HCT116 (cell line): ENCODE results near the gene RASAL2. TPM values are rescaled to one million over a fixed set of nuclear protein-coding genes. Genes with fewer than 3 reads are reported as not detected.
A peak's percentile ranks its signal among the peaks of the same experiment; 100 is the strongest.

ENCODE experiments used
- ATAC-seq: fragments of 200-7000 bp; cut with Tn5 transposase; 2 replicates; pipeline ENCODE4 v1.9.1; 2020; ENCODE audit warnings: mild to moderate bottlenecking, moderate library complexity
- BruUV-seq: library from RNA; stranded (reverse); fragments of 400-500 nt; replicated peaks from 2 replicates; lab custom pipeline; 2021; lab: Mats Ljungman, UMichigan
- CTCF ChIA-PET: fragments of 300-600 bp; sonication (Branson Sonifier 250); formaldehyde crosslinking; loops from one replicate; lab custom pipeline; 2021; ENCODE audit warnings: antibody characterized with exemption; lab: Charles Lee
- POLR2A ChIA-PET: fragments of 300-600, 350-600 bp; sonication (Branson Sonifier 250); formaldehyde crosslinking; loops from one replicate; lab custom pipeline; 2021; ENCODE audit warnings: antibody characterized with exemption; lab: Charles Lee
- RAD21 ChIA-PET, 2 experiments: fragments of 300-600 bp; sonication (Branson Sonifier 250); formaldehyde crosslinking; loops; one replicate each; lab custom pipeline; 2023; ENCODE audit warnings: low total read pairs in 2 of 2; ENCODE audit not compliant: uncharacterized antibody in 2 of 2, unreplicated experiment in 2 of 2, low non-redundant PET in 1 of 2; lab: Charles Lee
- DNase-seq: peaks from one replicate; pipeline ENCODE4 v3.0.0-alpha.2; 2010; ENCODE audit warnings: low read depth, low spot score
- H2AFZ ChIP-seq: fragments of 200-600 bp; shearing (Covaris generic), sonication (generic); 2 replicates; pipeline ENCODE4 v1.6.1; 2017; ENCODE audit warnings: low read depth, mixed run types, mixed read lengths, antibody characterized with exemption, low read length; ENCODE audit not compliant: poor library complexity, severe bottlenecking
- H3K27ac ChIP-seq: 2 replicates; pipeline ENCODE4 v1.5.1; 2012; ENCODE audit warnings: low read depth, low read length
- H3K27me3 ChIP-seq: fragments of 200-600 bp; sonication (generic); 2 replicates; pipeline ENCODE4 v1.6.1; 2016; ENCODE audit warnings: mixed run types, low read length, mixed read lengths; ENCODE audit not compliant: insufficient read depth
- H3K36me3 ChIP-seq, 2 experiments: fragments of 200-500 bp in 1 of 2; fragments of 200-600 bp in 1 of 2; sonication (Bioruptor generic) in 1 of 2; sonication (generic) in 1 of 2; 2 replicates each; pipeline versions ENCODE4 v1.5.1 to v1.6.1; 2014 to 2016; ENCODE audit warnings: low read length in 2 of 2, inconsistent platforms in 1 of 2, mixed read lengths in 1 of 2, mixed run types in 1 of 2; ENCODE audit not compliant: insufficient read depth in 2 of 2, control insufficient read depth in 1 of 2
- H3K4me1 ChIP-seq, 2 experiments: fragments of 200-600 bp in 1 of 2; sonication (generic) in 1 of 2; 2 replicates each; pipeline versions ENCODE4 v1.5.1 to v1.6.1; 2012 to 2017; ENCODE audit warnings: low read length in 2 of 2, inconsistent platforms in 1 of 2, mild to moderate bottlenecking in 1 of 2, mixed read lengths in 1 of 2, mixed run types in 1 of 2, moderate library complexity in 1 of 2; ENCODE audit not compliant: insufficient read depth in 2 of 2, control insufficient read depth in 1 of 2
- H3K4me2 ChIP-seq: fragments of 200-600 bp; sonication (generic); 2 replicates; pipeline ENCODE4 v1.6.1; 2017; ENCODE audit warnings: mixed run types, low read length, mixed read lengths
- H3K4me3 ChIP-seq, 2 experiments: fragments of 200-600 bp in 1 of 2; sonication (generic) in 1 of 2; replicated peaks in 1 of 2; 2 replicates each; pipeline ENCODE4 v1.5.1; 2011 to 2016; ENCODE audit warnings: low read length in 2 of 2, control low read depth in 1 of 2, low read depth in 1 of 2, mild to moderate bottlenecking in 1 of 2, mixed read lengths in 1 of 2, mixed run types in 1 of 2
- H3K79me2 ChIP-seq: fragments of 200-600 bp; sonication (generic); 2 replicates; pipeline ENCODE4 v1.6.1; 2017; ENCODE audit warnings: mild to moderate bottlenecking, mixed run types, low read length, moderate library complexity, mixed read lengths; ENCODE audit not compliant: insufficient read depth
- H3K9ac ChIP-seq: fragments of 200-600 bp; sonication (generic); 2 replicates; pipeline ENCODE4 v1.6.1; 2016; ENCODE audit warnings: low read length, mixed read lengths
- H3K9me2 ChIP-seq: fragments of 200-600 bp; sonication (generic), shearing (Covaris generic); 2 replicates; pipeline ENCODE4 v1.6.1; 2017; ENCODE audit warnings: mixed run types, mild to moderate bottlenecking, moderate library complexity; ENCODE audit not compliant: insufficient read depth
- H3K9me3 ChIP-seq, 2 experiments: fragments of 200-500 bp in 1 of 2; fragments of 200-600 bp in 1 of 2; sonication (Bioruptor generic) in 1 of 2; sonication (generic) in 1 of 2; 2 replicates each; pipeline ENCODE4 v1.6.1; 2014 to 2017; ENCODE audit warnings: low read length in 2 of 2, mixed read lengths in 2 of 2, inconsistent platforms in 1 of 2, low read depth in 1 of 2, mild to moderate bottlenecking in 1 of 2, mixed run types in 1 of 2, moderate library complexity in 1 of 2; ENCODE audit not compliant: control insufficient read depth in 1 of 2, insufficient read depth in 1 of 2
- H4K20me1 ChIP-seq: fragments of 200-600 bp; sonication (generic), shearing (Covaris generic); 2 replicates; pipeline ENCODE4 v1.6.1; 2017; ENCODE audit warnings: mixed run types, mild to moderate bottlenecking, moderate library complexity; ENCODE audit not compliant: insufficient read depth
- CBX3 ChIP-seq: IDR thresholded peaks from 2 replicates; pipeline ENCODE4 v1.6.1; 2012; ENCODE audit warnings: low read depth
- EGR1 ChIP-seq: IDR thresholded peaks from 2 replicates; pipeline ENCODE4 v1.6.1; 2012; ENCODE audit warnings: low read depth
- FOSL1 ChIP-seq: IDR thresholded peaks from 2 replicates; pipeline ENCODE4 v1.6.1; 2012; ENCODE audit warnings: low read depth
- JUND ChIP-seq: IDR thresholded peaks from 2 replicates; pipeline ENCODE4 v1.6.1; 2012
- POLR2AphosphoS5 ChIP-seq: IDR thresholded peaks from 2 replicates; pipeline ENCODE4 v1.6.1; 2011; ENCODE audit warnings: mild to moderate bottlenecking, low read depth, low read length, moderate library complexity
- RAD21 ChIP-seq: IDR thresholded peaks from 2 replicates; pipeline ENCODE4 v1.6.1; 2012; ENCODE audit warnings: low read depth, mild to moderate bottlenecking
- SIN3A ChIP-seq: IDR thresholded peaks from 2 replicates; pipeline ENCODE4 v1.6.1; 2012; ENCODE audit warnings: low read depth
- SP1 ChIP-seq: IDR thresholded peaks from 2 replicates; pipeline ENCODE4 v1.6.1; 2012; ENCODE audit warnings: low read depth
- YY1 ChIP-seq: IDR thresholded peaks from 2 replicates; pipeline ENCODE4 v1.6.1; 2011; ENCODE audit warnings: low read length, low read depth, moderate library complexity, mild to moderate bottlenecking; ENCODE audit not compliant: insufficient replicate concordance; ENCODE audit errors: extremely low read depth
- intact Hi-C: fragments of 100-400 bp; cut with micrococcal nuclease; formaldehyde crosslinking; loops from 2 replicates; pipeline ENCODE4 v1.10.0; 2022
- total RNA-seq: library from RNA; stranded (reverse); gene quantifications from one replicate; pipeline ENCODE4 v1.2.1, GENCODE V29; 2021; ENCODE audit not compliant: unreplicated experiment
- TF ChIP-seq, protein P1 (sequence below): IDR thresholded peaks from 2 replicates; pipeline ENCODE4 v1.6.1; 2012
- TF ChIP-seq, protein P2 (sequence below): IDR thresholded peaks from 2 replicates; pipeline ENCODE4 v1.6.1; 2012

Gene RASAL2
- total RNA-seq, 1 experiment from 2014 or later = 11.7 TPM

DNA sequence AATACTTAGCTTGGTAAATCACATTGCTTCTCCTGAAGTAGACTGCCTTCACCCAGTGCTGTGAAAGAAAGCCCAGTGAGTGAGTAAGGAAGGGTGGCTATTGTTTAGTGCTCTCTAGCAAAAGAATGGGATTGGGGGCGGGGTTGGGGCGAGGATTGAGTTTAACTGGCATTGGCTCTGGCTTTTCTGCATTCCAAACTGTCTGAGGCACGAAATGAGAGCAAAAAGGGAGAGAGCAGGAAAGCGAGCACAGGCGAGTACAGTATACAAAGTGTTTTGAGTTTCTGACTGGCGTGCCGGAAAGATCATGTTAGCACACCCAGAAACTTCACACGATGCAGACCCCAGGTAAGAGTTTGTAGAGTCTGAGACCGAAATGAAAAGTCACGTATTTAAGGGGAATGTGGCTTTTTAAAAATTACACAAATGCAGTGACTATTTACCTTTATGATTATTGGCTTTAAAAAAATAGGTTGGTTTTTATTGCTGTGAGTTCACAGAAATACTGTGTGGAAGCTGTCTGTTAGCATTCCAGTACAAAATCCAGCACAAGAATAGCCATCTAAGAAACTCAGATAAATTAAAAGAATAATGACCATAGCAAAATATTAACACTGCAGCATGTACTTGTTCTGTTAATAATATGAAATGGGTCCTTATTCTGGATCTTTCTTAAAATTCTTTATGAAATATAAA, 247.5 kb downstream of the RASAL2 start:
- Histone ChIP-seq H3K4me1 (peaks cover 24 to 39% of the 10 kb centered on the region in 2 experiments), H3K4me2 (peak overlapping the region; percentile 78), H2AFZ (no peak overlapping the region), H3K27me3 (no peaks in the 10 kb centered on the region)
- intact Hi-C loops = no loop called here
- TF ChIP-seq JUND (0 out of 2 replicates have a peak, but pooled peaks have one; percentile 27), POLR2AphosphoS5 (peak; percentile 61), EGR1 (0 out of 2 replicates have a peak, but pooled peaks have one; percentile 29), YY1 (peak; percentile 30), SP1 (peak; percentile 51), SIN3A (0 out of 2 replicates have a peak, but pooled peaks have one; percentile 14), FOSL1 (peak; percentile 24; the same call in 1 of the 2 replicates), CBX3 (peak; percentile 55; the same call in 1 of the 2 replicates), RAD21 (no peak)
- TF ChIP-seq, protein P1, sequence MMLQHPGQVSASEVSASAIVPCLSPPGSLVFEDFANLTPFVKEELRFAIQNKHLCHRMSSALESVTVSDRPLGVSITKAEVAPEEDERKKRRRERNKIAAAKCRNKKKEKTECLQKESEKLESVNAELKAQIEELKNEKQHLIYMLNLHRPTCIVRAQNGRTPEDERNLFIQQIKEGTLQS = no peak
- TF ChIP-seq, protein P2, sequence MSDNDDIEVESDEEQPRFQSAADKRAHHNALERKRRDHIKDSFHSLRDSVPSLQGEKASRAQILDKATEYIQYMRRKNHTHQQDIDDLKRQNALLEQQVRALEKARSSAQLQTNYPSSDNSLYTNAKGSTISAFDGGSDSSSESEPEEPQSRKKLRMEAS = no peak
- TF ChIP-seq, all 23 proteins: peak for 8
- Histone ChIP-seq H3K27ac (no peak overlapping the region; the same call in 1 of the 2 replicates), H3K79me2 (no peaks in the 10 kb centered on the region), H4K20me1 (no peaks in the 10 kb centered on the region), H3K36me3 (no peaks in the 10 kb centered on the region), H3K4me3 (peak overlapping the region; percentile 25 to 42), H3K9me3 (no peaks in the 10 kb centered on the region), H3K9ac (peak overlapping the region; percentile 45), H3K9me2 (no peaks in the 10 kb centered on the region)
- ChIA-PET CTCF (interaction anchor here (1.2 kb wide), 1 partner anchor 31 kb away, joined by 3 read pairs; no protein-coding TSS in a partner anchor), RAD21 (no interaction called here), POLR2A (no interaction called here)
- BruUV-seq = TSS peak; percentile 44
- peak; percentile 68 for DNase-seq
- peak; percentile 91 for ATAC-seq
